Glutamatergic neuron (in vitro differentiated cells): ENCODE measurements around the gene PLXND1. TPM values are rescaled to one million over a fixed set of nuclear protein-coding genes. Genes with fewer than 3 reads are reported as not detected.

Source experiments
- DNase-seq: peaks from one replicate; pipeline ENCODE4 v3.0.0; 2022
- H3K27ac Mint-ChIP-seq: one replicate; pipeline ENCODE4 v1.8.0; 2020; ENCODE audit warnings: mild to moderate bottlenecking, mixed read lengths, inconsistent platforms; ENCODE audit not compliant: unreplicated experiment
- H3K27me3 Mint-ChIP-seq: one replicate; pipeline ENCODE4 v1.8.0; 2020; ENCODE audit warnings: mild to moderate bottlenecking, moderate library complexity, mixed read lengths, inconsistent platforms; ENCODE audit not compliant: unreplicated experiment
- H3K36me3 Mint-ChIP-seq: one replicate; pipeline ENCODE4 v1.8.0; 2020; ENCODE audit warnings: mild to moderate bottlenecking, mixed read lengths, inconsistent platforms; ENCODE audit not compliant: unreplicated experiment
- H3K4me1 Mint-ChIP-seq: one replicate; pipeline ENCODE4 v1.8.0; 2020; ENCODE audit warnings: mild to moderate bottlenecking, low read depth, mixed read lengths, inconsistent platforms; ENCODE audit not compliant: unreplicated experiment
- H3K4me3 Mint-ChIP-seq: one replicate; pipeline ENCODE4 v1.8.0; 2020; ENCODE audit warnings: mild to moderate bottlenecking, mixed read lengths, inconsistent platforms; ENCODE audit not compliant: unreplicated experiment
- H3K9me3 Mint-ChIP-seq: one replicate; pipeline ENCODE4 v1.8.0; 2020; ENCODE audit warnings: mild to moderate bottlenecking, moderate library complexity, mixed read lengths, inconsistent platforms; ENCODE audit not compliant: unreplicated experiment
- CTCF ChIP-seq: fragments of 200-600 bp; sonication (generic); IDR thresholded peaks from one replicate; pipeline ENCODE4 v1.5.0; 2021; ENCODE audit not compliant: partially characterized antibody, unreplicated experiment
- total RNA-seq: library from RNA; stranded (reverse); fragmentation: NEBNext Ultra II Directional; extraction: Animal tissue kit (Norgen Biotek cat#: 25700); gene quantifications from one replicate; pipeline ENCODE4 v1.2.1, GENCODE V29; 2021; ENCODE audit not compliant: unreplicated experiment

PLXND1 gene
- total RNA-seq, 1 donor from 2014 or later, result 72.2 TPM

GRCh38 chr3:129526121-129526900 is 80.2 kb downstream of the PLXND1 start:
- Mint-ChIP-seq H3K9me3 (peaks cover 1% of the 10 kb centered on the region), H3K4me3 (no peak overlapping the region), H3K27me3 (peaks cover 5% of the 10 kb centered on the region), H3K36me3 (no peaks in the 10 kb centered on the region), H3K27ac (no peak overlapping the region), H3K4me1 (peaks cover 7% of the 10 kb centered on the region)
- no peak for TF ChIP-seq CTCF
- no peak for DNase-seq

GRCh38 chr3:129525341-129525968 is 81.0 kb downstream of the PLXND1 start:
- H3K4me1 Mint-ChIP-seq, result peaks cover 9% of the 10 kb centered on the region
- TF ChIP-seq CTCF, result no peak
- no peaks in the 10 kb centered on the region for H3K36me3 Mint-ChIP-seq
- H3K4me3 Mint-ChIP-seq, result no peak overlapping the region
- no peak for DNase-seq
- H3K27ac Mint-ChIP-seq, result no peak overlapping the region
- peaks cover 4% of the 10 kb centered on the region for H3K27me3 Mint-ChIP-seq
- peaks cover 1% of the 10 kb centered on the region for H3K9me3 Mint-ChIP-seq

DNA sequence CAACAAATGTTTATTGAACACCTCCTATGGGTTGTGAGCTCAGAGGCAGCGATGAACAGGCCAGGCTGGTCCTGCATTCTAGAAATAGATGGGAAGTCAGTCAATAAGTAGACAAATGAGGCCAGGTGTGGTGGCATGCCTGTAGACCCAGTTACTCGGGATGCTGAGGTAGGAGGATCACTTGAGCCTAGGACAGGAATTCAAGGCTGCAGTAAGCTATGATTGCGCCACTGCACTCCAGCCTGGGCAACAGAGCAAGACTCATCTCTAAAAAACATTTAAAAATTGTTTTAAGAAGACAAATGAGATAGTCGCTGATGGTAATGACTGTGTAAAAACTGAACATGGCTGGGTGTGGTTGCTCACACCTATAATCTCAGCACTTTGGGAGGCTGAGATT is 82.4 kb downstream of the PLXND1 start:
- H3K9me3 Mint-ChIP-seq, result peaks cover 1% of the 10 kb centered on the region
- no peak overlapping the region for H3K27ac Mint-ChIP-seq
- H3K36me3 Mint-ChIP-seq, result peaks cover 4% of the 10 kb centered on the region
- H3K27me3 Mint-ChIP-seq, result peaks cover 7% of the 10 kb centered on the region
- DNase-seq, result no peak
- no peak overlapping the region for H3K4me3 Mint-ChIP-seq
- no peak for TF ChIP-seq CTCF
- H3K4me1 Mint-ChIP-seq, result peaks cover 13% of the 10 kb centered on the region

- Mint-ChIP-seq H3K4me1 (peaks cover 13% of the 10 kb centered on the region), H3K27ac (no peak overlapping the region), H3K9me3 (peaks cover 1% of the 10 kb centered on the region), H3K36me3 (peaks cover 4% of the 10 kb centered on the region), H3K4me3 (no peak overlapping the region), H3K27me3 (peaks cover 7% of the 10 kb centered on the region)
- no peak for DNase-seq
- TF ChIP-seq CTCF, result no peak
Measured at GRCh38 chr3:129522953-129523352, 83.5 kb downstream of the PLXND1 start.

GRCh38 chr3:129521611-129522010 is 84.9 kb downstream of the PLXND1 start:
- Mint-ChIP-seq H3K9me3 (peaks cover 4% of the 10 kb centered on the region), H3K4me1 (peaks cover 12% of the 10 kb centered on the region), H3K27ac (no peak overlapping the region), H3K4me3 (no peak overlapping the region), H3K27me3 (peaks cover 14% of the 10 kb centered on the region), H3K36me3 (peaks cover 4% of the 10 kb centered on the region)
- TF ChIP-seq CTCF, result no peak
- DNase-seq, result no peak
